ENCODE results near the gene SEPTIN10.
A peak's percentile ranks its signal among the peaks of the same experiment; 100 is the strongest.
"Not testable (repeated sequence)": the region's sequence is repeated elsewhere in the genome, so short reads cannot be mapped to it uniquely, and the experiment has no call there.

SEPTIN10 gene

DNA sequence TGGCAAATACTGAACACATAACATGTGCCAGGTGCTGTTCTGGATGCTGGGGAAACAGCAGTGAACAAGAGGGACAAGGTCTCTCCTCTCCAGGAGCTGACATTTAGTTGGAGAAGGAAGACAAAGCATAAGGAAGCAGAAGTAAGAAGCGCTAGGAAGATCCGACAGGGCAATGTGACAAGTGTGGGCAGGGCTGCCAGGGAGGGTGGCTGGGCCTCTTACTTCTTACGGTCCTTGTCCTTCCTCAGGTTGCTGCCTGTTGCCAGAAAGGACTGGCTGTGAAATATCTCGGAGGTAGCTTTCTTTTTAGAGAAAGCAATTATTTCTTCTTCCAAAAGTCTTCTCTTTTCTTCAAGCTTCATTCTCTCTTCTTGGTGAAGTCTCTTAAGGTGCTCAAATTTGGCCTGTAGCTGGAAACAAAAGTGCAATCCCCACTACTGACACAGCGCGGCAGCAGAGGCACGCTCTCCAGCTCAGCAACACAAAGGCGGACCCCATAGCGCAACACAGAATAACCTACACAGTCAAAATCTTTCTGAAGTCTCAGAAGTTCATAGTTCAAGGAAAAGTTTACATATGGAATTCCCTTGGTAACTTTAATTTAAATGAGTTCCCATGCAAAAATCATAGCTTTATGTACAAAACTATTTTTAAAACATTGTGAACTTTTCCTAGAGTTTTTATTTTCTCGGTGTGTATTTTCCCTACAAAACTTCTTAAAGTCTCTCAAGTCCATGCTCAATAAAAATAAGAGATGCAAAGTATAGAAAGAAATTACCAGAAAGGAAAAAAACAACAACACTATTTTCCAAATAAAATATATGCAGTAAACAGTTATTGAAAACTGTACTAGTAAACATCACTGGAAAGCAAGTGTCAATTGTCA is 67.7 kb downstream of the SEPTIN10 start:
- Histone ChIP-seq H3K36me3 (ENCODE audit: control insufficient read depth, insufficient read depth, low read length) (no peaks in the 10 kb centered on the region), H3K4me1 (no peaks in the 10 kb centered on the region), H3K9ac (no peak overlapping the region), H3K4me2 (ENCODE audit: low read length) (no peak overlapping the region), H2AFZ (no peak overlapping the region), H3K79me2 (no peaks in the 10 kb centered on the region), H3K4me3 (ENCODE audit: low read depth, low read length) (no peak overlapping the region), H3K27ac (no peak overlapping the region), H3K27me3 (ENCODE audit: control insufficient read depth, insufficient read depth, low read length) (no peaks in the 10 kb centered on the region), H3K9me3 (ENCODE audit: control insufficient read depth, low read length) (no peaks in the 10 kb centered on the region)
- TF ChIP-seq, protein P1, sequence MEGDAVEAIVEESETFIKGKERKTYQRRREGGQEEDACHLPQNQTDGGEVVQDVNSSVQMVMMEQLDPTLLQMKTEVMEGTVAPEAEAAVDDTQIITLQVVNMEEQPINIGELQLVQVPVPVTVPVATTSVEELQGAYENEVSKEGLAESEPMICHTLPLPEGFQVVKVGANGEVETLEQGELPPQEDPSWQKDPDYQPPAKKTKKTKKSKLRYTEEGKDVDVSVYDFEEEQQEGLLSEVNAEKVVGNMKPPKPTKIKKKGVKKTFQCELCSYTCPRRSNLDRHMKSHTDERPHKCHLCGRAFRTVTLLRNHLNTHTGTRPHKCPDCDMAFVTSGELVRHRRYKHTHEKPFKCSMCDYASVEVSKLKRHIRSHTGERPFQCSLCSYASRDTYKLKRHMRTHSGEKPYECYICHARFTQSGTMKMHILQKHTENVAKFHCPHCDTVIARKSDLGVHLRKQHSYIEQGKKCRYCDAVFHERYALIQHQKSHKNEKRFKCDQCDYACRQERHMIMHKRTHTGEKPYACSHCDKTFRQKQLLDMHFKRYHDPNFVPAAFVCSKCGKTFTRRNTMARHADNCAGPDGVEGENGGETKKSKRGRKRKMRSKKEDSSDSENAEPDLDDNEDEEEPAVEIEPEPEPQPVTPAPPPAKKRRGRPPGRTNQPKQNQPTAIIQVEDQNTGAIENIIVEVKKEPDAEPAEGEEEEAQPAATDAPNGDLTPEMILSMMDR (IDR thresholded peaks at IDR 0.05), result peak; percentile 93

DNA sequence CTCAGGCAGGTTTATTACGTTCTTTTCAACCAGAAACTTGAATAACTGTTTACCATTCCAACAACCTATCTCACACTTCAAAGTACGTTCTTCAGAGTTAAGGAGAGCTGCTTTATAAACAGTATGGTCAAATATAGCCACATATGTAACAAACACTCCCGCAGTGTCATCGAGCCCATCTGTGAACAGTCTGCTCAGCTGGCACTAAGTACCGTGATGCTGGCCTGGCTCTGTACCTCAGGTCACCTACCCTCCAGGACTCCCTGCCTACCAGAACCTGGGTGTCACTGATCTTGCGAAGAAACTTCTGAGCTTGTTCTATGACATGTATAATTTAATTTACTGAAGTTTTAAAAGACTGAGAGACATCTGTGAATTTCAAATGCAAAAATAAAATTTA is 71.4 kb downstream of the SEPTIN10 start:
- Histone ChIP-seq H3K36me3 (ENCODE audit: control insufficient read depth, insufficient read depth, low read length) (no peaks in the 10 kb centered on the region), H3K9ac (no peak overlapping the region), H3K4me1 (no peaks in the 10 kb centered on the region), H3K27me3 (ENCODE audit: control insufficient read depth, insufficient read depth, low read length) (no peaks in the 10 kb centered on the region), H2AFZ (no peak overlapping the region), H3K4me2 (ENCODE audit: low read length) (no peak overlapping the region), H3K4me3 (ENCODE audit: low read depth, low read length) (no peak overlapping the region), H3K79me2 (no peaks in the 10 kb centered on the region), H3K9me3 (ENCODE audit: control insufficient read depth, low read length) (no peaks in the 10 kb centered on the region), H3K27ac (no peak overlapping the region)
- TF ChIP-seq, protein P1 (IDR thresholded peaks at IDR 0.05), result no peak

DNA sequence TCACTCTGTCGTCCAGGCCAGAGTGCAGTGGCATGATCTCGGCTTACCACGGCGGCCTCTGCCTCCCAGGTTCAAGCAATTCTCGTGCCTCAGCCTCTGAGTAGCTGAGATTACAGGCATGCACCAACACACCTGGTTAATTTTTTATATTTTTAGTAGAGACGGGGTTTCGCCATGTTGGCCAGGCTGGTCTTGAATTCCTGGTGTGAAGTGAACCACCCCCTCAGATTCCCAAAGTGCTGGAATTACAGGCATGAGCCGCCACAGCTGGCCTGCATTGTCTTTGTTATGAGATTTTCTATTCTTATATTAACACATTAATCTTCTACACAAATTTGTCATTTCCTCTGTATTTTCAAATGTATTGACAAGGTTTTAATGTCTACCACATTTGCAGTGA is 75.2 kb downstream of the SEPTIN10 start:
- no peaks in the 10 kb centered on the region for H3K36me3 ChIP-seq (ENCODE audit: control insufficient read depth, insufficient read depth, low read length)
- TF ChIP-seq, protein P1 (IDR thresholded peaks at IDR 0.05), result no peak
- H3K4me1 ChIP-seq, result no peaks in the 10 kb centered on the region
- no peak overlapping the region for H3K9ac ChIP-seq
- H3K79me2 ChIP-seq, result no peaks in the 10 kb centered on the region
- no peak overlapping the region for H3K27ac ChIP-seq
- no peaks in the 10 kb centered on the region for H3K27me3 ChIP-seq (ENCODE audit: control insufficient read depth, insufficient read depth, low read length)
- H3K4me3 ChIP-seq (ENCODE audit: low read depth, low read length), result no peak overlapping the region
- no peak overlapping the region for H2AFZ ChIP-seq
- H3K9me3 ChIP-seq (ENCODE audit: control insufficient read depth, low read length), result no peaks in the 10 kb centered on the region
- H3K4me2 ChIP-seq (ENCODE audit: low read length), result no peak overlapping the region

DNA sequence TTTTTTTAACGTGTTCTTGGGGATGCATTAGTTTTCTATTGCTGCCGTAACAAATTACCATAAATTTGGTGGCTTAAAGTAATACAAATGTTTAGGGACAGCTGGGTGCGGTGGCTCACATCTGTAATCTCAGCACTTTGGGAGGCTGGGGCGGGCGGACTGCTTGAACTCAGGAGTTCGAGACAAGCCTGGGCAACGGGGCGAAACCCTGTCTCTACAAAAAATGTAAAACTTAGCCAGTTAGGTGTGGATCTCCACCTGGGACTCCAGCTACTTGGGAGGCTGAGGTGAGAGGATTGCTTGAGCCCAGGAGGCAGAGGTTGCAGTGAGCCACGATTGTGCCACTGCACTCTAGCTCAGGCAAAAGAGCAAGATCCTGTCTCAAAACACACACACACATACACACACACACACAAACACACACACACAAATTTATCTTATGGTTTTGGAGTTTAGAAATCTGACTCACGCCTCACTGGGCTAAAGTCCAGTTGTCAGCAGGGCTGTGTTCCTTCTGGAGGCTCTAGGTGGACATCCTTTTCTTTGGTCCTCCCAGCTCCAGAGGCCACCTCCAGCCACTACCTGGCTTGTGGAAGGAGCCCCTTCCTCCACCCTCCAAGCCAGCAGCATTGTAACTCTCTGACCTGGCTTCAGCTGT is 76.1 kb downstream of the SEPTIN10 start:
- H3K36me3 ChIP-seq (ENCODE audit: control insufficient read depth, insufficient read depth, low read length), result no peaks in the 10 kb centered on the region

DNA sequence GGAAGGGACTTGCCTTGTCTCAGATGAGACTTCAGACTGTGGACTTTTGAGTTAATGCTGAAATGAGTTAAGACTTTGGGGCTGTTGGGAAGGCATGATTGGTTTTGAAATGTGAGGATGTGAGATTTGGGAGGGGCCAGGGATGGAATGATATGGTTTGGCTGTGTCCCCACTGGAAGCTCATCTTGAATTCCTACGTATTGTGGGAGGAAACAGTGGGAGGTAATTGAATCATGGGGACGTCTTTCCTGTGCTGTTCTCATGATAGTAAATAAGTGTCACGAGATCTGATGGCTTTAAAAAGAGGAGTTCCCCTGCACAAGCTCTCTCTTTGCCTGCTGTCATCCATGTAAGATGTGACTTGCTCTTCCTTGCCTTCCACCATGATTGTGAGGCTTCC is 77.2 kb downstream of the SEPTIN10 start:
- H3K27ac ChIP-seq; H3K36me3 ChIP-seq (ENCODE audit: control insufficient read depth, insufficient read depth, low read length); H3K4me2 ChIP-seq (ENCODE audit: low read length); H3K27me3 ChIP-seq (ENCODE audit: control insufficient read depth, insufficient read depth, low read length); H3K4me3 ChIP-seq (ENCODE audit: low read depth, low read length); H3K9me3 ChIP-seq (ENCODE audit: control insufficient read depth, low read length); H3K9ac ChIP-seq; H2AFZ ChIP-seq; H3K4me1 ChIP-seq; H3K79me2 ChIP-seq: not testable (repeated sequence)

More for the DNA sequence above, 76.1 kb downstream of the SEPTIN10 start:
- Histone ChIP-seq H3K27me3 (ENCODE audit: control insufficient read depth, insufficient read depth, low read length) (no peaks in the 10 kb centered on the region), H3K27ac (no peak overlapping the region), H3K4me1 (no peaks in the 10 kb centered on the region), H3K79me2 (no peaks in the 10 kb centered on the region), H3K4me2 (ENCODE audit: low read length) (no peak overlapping the region), H3K9me3 (ENCODE audit: control insufficient read depth, low read length) (no peaks in the 10 kb centered on the region), H3K9ac (no peak overlapping the region), H2AFZ (no peak overlapping the region), H3K4me3 (ENCODE audit: low read depth, low read length) (no peak overlapping the region)
- TF ChIP-seq, protein P1 (IDR thresholded peaks at IDR 0.05), result no peak

All from parathyroid adenoma (tissue), 2 donors.